ENCODE results near the gene CREB3L2. TPM values are rescaled to one million over a fixed set of nuclear protein-coding genes. Genes with fewer than 3 reads are reported as not detected.
"Not testable (repeated sequence)": the region's sequence is repeated elsewhere in the genome, so short reads cannot be mapped to it uniquely, and the experiment has no call there.

The CREB3L2 gene
- total RNA-seq, 2 experiments from 2014 or later: 24.4 to 28.7 TPM

DNA sequence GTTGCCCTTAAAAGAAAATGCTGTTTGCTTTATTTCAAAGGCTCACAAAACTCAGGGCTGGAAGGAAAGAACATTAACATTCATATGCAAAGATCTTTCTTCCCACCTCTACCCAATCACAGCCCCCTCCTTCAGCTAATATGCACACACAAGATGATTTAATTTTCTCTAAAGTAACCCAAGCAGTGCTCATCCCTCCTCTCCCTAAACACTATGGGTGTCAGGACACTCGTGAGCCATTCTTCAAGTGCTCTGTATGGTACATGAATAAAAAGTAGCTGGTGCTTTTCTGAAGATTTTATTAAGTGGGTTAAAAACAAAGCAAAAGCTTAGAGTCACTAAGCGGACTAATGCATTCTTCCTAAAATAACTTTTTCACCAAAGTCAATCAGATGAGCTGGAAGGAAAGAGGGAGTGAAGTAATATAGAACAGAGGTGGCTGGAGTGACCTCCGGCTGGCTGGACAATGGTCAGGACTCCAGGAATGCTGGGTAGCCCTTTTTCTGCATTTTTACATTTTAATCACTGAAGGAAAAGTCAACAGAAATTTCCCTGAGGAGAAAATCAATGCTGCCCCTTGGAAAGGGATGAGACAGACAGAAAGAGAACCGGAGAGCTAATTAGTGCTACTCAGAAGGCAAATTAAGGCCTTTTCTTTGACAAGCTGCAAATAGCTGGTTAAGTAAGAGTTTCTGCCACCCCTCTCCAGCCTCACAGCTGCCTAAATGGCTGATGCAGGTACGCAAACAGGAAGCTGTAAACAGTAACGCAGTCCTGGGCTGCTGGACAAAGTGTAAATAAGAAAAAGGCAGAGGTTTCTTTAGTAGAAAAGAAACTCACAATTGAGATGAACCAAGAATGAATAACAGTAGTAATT, 161.7 kb downstream of the CREB3L2 start:
- no peak for DNase-seq
- intact Hi-C loops (cut with DNase I, micrococcal nuclease): no loop called here
- no peaks in the 10 kb centered on the region for H3K9me3 Mint-ChIP-seq (ENCODE audit: low read depth)
- peaks cover 45% of the 10 kb centered on the region for H3K27me3 Mint-ChIP-seq
- ATAC-seq: no peak
- no peaks in the 10 kb centered on the region for H3K36me3 Mint-ChIP-seq (ENCODE audit: low read depth)
- H3K4me1 Mint-ChIP-seq: no peaks in the 10 kb centered on the region
- H3K4me3 Mint-ChIP-seq: no peak overlapping the region
- CTCF ChIA-PET: interaction anchor here (0.8 to 1.1 kb wide), 2 partner anchors 13 to 46 kb away, joined by 3 read pairs; no protein-coding TSS in a partner anchor
- H3K27ac Mint-ChIP-seq: no peak overlapping the region
- POLR2A ChIA-PET: interaction anchor here (1.0 kb wide), 1 partner anchor 547 kb away, joined by 3 read pairs; no protein-coding TSS in a partner anchor

DNA sequence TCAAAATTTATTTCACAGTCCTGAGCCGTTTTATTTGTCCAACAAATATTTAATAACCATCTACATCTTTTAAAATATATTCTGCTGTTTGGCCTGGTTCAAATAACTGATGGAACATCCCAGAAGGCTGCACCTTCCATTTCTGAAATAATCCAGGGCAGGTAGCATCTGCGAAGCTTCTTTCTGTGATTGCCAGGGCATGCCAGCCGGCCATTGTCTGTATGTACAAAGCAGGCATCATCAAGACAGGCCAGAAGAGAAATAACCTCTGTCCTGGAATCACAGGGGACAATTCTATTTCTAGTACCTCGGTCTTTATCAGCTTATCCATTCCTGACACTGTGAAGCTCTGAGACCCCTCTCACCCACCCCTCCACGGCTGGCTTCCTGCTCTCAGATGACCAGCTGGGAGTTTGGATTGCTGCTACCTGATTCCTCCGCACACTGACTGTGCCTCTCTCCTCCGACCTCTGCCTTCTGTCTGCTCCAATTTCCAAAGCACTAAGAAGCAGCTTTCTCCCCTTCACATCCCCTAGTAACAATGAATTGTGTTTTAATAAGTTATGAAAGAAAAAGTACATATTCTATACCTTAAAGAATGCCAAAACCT, 163.1 kb downstream of the CREB3L2 start:
- Mint-ChIP-seq H3K27ac (no peak overlapping the region), H3K36me3 (ENCODE audit: low read depth) (no peaks in the 10 kb centered on the region), H3K4me1 (no peaks in the 10 kb centered on the region), H3K27me3 (peaks cover 37% of the 10 kb centered on the region), H3K4me3 (no peak overlapping the region), H3K9me3 (ENCODE audit: low read depth) (no peaks in the 10 kb centered on the region)
- no peak for DNase-seq
- intact Hi-C loops (cut with DNase I, micrococcal nuclease): no loop called here
- ChIA-PET POLR2A (no interaction called here), CTCF (no interaction called here)
- no peak for ATAC-seq

DNA sequence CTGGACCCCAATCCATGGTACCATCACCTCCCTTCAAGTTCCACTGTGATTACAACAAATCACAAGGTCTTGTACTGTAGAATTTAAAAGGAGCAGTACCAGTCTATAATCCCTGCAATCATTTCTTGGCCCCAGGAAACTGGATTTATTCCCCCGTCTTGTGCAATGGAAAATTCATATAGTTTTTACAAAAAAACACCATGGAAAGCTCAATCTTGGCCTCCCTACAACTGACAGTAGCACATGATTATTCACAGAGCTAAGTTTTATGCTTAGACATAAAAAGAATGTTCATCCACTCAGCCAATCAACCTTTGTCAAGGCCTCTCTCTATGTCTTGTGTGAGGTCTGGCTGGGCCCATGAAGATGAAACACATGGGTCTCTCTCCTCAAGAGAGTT, 165.3 kb downstream of the CREB3L2 start:
- no peak for DNase-seq
- intact Hi-C loops (cut with DNase I, micrococcal nuclease): no loop called here
- Mint-ChIP-seq H3K36me3 (ENCODE audit: low read depth) (peaks cover 3% of the 10 kb centered on the region), H3K27me3 (peaks cover 25% of the 10 kb centered on the region), H3K4me1 (no peaks in the 10 kb centered on the region), H3K4me3 (no peak overlapping the region), H3K9me3 (ENCODE audit: low read depth) (peaks cover 12% of the 10 kb centered on the region), H3K27ac (no peak overlapping the region)
- no peak for ATAC-seq
- CTCF ChIA-PET: interaction anchor here (1.1 to 1.5 kb wide), 2 partner anchors 35 to 180 kb away, joined by 3 read pairs; no protein-coding TSS in a partner anchor
- POLR2A ChIA-PET: no interaction called here

DNA sequence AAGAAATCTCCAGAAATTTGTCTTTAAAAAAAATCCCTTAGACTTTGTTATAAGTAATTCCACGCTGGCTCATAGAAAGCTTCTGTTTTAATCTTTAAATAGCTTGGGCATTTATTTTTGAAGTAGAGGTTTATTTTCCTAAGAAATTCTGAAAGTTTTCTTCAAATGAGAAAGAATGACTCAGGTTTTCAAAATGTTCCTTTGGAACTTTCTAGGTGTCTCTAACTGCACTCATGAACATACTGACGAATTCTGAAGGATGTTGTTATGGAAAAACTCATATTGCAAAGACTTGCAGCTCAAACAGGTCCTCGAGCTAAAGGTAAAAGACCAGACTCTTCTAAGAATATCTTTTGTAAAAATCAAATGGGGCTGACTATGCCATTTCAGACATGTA, 165.8 kb downstream of the CREB3L2 start:
- no peak overlapping the region for H3K4me3 Mint-ChIP-seq
- no peaks in the 10 kb centered on the region for H3K4me1 Mint-ChIP-seq
- POLR2A ChIA-PET: no interaction called here
- intact Hi-C loops (cut with DNase I, micrococcal nuclease): no loop called here
- ATAC-seq (no peak), DNase-seq (no peak)
- peaks cover 12% of the 10 kb centered on the region for H3K9me3 Mint-ChIP-seq (ENCODE audit: low read depth)
- H3K27me3 Mint-ChIP-seq: peaks cover 25% of the 10 kb centered on the region
- H3K27ac Mint-ChIP-seq: no peak overlapping the region
- peaks cover 3% of the 10 kb centered on the region for H3K36me3 Mint-ChIP-seq (ENCODE audit: low read depth)
- CTCF ChIA-PET: interaction anchor here (0.5 to 1.5 kb wide), 3 partner anchors 35 to 179 kb away, joined by 3 to 4 read pairs (median 3); no protein-coding TSS in a partner anchor

DNA sequence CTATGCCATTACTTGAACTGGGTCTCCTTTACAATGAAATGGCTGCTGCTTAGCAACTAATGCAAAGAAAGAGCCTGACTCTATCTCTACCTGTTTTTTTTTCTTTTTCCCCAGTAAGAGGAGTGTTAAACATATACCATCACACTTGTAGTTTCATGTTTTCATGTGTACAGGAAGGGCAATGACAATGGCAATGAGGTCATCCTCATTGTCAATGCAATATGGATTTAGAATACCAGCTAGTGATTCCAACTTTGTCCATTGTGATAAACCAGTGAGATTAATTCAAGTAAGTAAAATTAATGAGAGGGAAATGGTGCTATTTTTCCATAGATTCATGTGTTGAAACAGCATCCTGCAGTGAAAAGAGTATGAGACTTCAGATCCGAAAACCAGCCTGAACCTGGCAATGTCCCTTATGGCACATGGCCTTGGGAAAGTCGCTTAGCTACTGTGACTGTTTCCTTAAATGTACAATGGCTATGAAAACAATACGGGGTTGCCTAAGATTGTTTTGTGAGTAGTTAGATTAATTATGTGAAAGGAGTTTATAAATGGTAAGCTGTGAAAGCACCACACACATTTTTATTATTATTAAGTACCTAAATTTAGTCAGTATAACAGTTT, 166.3 kb downstream of the CREB3L2 start:
- no peak for DNase-seq
- Mint-ChIP-seq H3K4me1 (no peaks in the 10 kb centered on the region), H3K9me3 (ENCODE audit: low read depth) (peaks cover 15% of the 10 kb centered on the region), H3K36me3 (ENCODE audit: low read depth) (peaks cover 3% of the 10 kb centered on the region), H3K4me3 (no peak overlapping the region), H3K27ac (no peak overlapping the region), H3K27me3 (peaks cover 22% of the 10 kb centered on the region)
- POLR2A ChIA-PET: no interaction called here
- CTCF ChIA-PET: interaction anchor here (0.5 to 1.5 kb wide), 4 partner anchors 17 to 179 kb away, joined by 3 to 4 read pairs (median 3); no protein-coding TSS in a partner anchor
- intact Hi-C loops (cut with DNase I, micrococcal nuclease): no loop called here
- no peak for ATAC-seq

DNA sequence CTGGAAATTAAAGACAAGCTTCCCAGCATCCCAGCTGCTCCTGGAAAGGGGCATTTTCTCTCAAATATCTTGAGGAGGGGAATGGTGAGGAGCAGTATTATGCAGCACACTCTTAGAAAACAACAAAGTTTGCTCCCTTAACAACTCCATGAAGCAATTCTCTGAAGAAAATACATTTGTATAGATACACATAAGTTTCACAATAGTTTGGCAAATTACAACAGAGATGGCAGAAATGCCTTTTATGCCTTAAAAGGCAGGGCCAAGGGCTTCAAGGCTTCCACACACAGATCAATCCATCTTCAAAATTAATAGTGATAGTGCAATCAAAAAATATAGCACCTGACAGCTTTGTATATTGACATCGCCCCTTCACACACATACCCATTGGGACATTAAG, 167.3 kb downstream of the CREB3L2 start:
- POLR2A ChIA-PET: no interaction called here
- CTCF ChIA-PET: no interaction called here
- H3K4me1 Mint-ChIP-seq: no peaks in the 10 kb centered on the region
- ATAC-seq (no peak), DNase-seq (no peak)
- peaks cover 19% of the 10 kb centered on the region for H3K27me3 Mint-ChIP-seq
- intact Hi-C loops (cut with DNase I, micrococcal nuclease): no loop called here
- H3K9me3 Mint-ChIP-seq (ENCODE audit: low read depth): peaks cover 17% of the 10 kb centered on the region
- peaks cover 3% of the 10 kb centered on the region for H3K36me3 Mint-ChIP-seq (ENCODE audit: low read depth)
- no peak overlapping the region for H3K27ac Mint-ChIP-seq
- no peak overlapping the region for H3K4me3 Mint-ChIP-seq

DNA sequence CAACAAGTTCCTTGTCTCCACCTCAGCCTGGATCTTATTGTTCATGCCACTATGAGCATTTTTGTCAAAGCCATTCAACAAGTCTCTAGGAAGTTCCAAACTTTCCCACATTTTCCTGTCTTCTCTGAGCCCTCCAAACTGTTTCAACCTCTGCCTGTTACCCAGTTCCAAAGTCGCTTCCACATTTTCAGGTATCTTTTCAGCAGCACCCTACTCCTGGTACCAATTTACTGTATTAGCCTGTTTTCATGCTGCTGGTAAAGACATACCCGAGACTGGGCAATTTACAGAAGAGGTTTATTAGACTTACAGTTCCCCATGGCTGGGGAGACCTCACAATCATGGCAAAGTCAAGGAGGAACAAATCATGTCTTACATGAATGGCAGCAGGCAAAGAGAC, 168.9 kb downstream of the CREB3L2 start:
- intact Hi-C loops (cut with DNase I, micrococcal nuclease); POLR2A ChIA-PET; DNase-seq; H3K36me3 Mint-ChIP-seq (ENCODE audit: low read depth); H3K4me3 Mint-ChIP-seq; H3K27ac Mint-ChIP-seq; H3K4me1 Mint-ChIP-seq; ATAC-seq; CTCF ChIA-PET: not testable (repeated sequence)
- H3K9me3 Mint-ChIP-seq (ENCODE audit: low read depth): peaks cover 17% of the 10 kb centered on the region
- H3K27me3 Mint-ChIP-seq: peaks cover 23% of the 10 kb centered on the region

DNA sequence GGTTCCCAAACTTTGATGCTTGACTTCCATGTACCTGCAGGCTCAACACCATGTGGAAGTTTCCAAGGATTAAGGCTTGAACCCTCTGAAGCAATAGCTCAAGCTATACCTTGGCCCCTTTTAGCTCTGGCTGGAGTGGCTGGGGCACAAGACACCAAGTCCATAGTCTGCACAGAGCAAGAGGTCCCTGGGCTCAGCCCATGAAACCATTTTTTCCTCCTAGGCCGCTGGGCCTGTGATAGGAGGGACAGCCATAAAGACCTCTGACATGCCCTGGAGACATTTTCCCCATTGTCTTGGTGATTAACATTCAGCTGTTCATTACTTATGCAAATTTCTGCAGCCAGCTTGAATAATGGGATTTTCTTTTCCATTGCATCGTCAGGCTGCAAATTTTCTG, 169.5 kb downstream of the CREB3L2 start:
- ChIA-PET POLR2A (no interaction called here), CTCF (no interaction called here)
- DNase-seq (no peak), ATAC-seq (no peak)
- intact Hi-C loops (cut with DNase I, micrococcal nuclease): no loop called here
- Mint-ChIP-seq H3K36me3 (ENCODE audit: low read depth) (peaks cover 3% of the 10 kb centered on the region), H3K27me3 (peaks cover 23% of the 10 kb centered on the region), H3K4me1 (no peaks in the 10 kb centered on the region), H3K9me3 (ENCODE audit: low read depth) (peaks cover 17% of the 10 kb centered on the region), H3K27ac (no peak overlapping the region), H3K4me3 (no peak overlapping the region)

DNA sequence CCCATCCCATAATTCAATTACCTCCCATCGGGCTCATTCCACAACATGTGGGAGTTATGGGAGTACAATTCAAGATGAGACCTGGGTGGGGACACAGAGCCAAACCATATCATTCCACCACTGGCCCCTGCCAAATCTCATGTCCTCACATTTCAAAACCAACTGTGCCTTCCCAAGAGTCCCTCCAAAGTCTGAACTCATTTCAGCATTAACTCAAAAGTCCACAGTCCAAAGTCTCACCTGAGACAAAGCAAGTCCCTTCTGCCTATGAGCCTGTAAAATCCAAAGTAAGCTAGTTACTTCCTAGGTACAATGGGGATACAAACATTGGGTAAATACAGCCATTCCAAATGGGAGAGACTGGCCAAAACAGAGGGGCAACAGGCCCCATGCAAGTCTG, 170.3 kb downstream of the CREB3L2 start:
- H3K36me3 Mint-ChIP-seq (ENCODE audit: low read depth); intact Hi-C loops (cut with DNase I, micrococcal nuclease); DNase-seq; H3K4me1 Mint-ChIP-seq; ATAC-seq; H3K4me3 Mint-ChIP-seq; POLR2A ChIA-PET; H3K27ac Mint-ChIP-seq; CTCF ChIA-PET: not testable (repeated sequence)
- H3K9me3 Mint-ChIP-seq (ENCODE audit: low read depth): peaks cover 17% of the 10 kb centered on the region
- peaks cover 24% of the 10 kb centered on the region for H3K27me3 Mint-ChIP-seq

DNA sequence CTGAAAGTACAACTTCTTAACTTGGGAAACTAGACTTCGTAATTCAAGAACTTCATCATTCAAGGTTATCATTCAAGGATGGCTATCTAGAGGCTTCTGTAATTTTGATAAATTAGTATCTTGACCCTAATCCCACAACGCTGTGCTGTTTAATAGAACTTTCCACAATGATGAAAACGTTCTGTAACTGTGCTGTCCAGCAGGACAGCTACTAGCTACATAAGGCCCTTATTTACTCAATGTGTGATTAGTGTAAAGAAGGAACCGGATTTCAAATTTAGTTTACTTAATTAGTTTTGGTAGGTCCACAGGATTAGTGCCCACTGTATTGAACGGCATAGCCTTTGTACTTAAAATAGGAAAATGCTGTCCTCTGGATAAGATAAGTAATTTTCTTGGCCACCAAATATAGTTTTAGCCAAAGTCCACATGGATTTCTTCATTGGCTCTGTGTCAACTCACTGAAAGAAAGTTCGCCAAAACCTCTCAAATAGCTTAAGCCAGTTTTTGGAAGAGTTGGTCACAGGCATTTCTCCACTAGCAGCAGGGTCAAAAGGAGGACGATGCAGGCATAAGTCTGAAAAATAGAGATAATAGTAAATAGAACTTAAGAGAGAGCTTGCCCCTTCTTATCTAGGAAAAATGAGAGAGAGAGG, 172.4 kb downstream of the CREB3L2 start:
- DNase-seq: no peak
- no peak for ATAC-seq
- Mint-ChIP-seq H3K27ac (no peak overlapping the region), H3K27me3 (peaks cover 21% of the 10 kb centered on the region), H3K9me3 (ENCODE audit: low read depth) (peaks cover 17% of the 10 kb centered on the region), H3K36me3 (ENCODE audit: low read depth) (peaks cover 3% of the 10 kb centered on the region), H3K4me1 (no peaks in the 10 kb centered on the region), H3K4me3 (no peak overlapping the region)
- CTCF ChIA-PET: no interaction called here
- intact Hi-C loops (cut with DNase I, micrococcal nuclease): no loop called here
- POLR2A ChIA-PET: no interaction called here

DNA sequence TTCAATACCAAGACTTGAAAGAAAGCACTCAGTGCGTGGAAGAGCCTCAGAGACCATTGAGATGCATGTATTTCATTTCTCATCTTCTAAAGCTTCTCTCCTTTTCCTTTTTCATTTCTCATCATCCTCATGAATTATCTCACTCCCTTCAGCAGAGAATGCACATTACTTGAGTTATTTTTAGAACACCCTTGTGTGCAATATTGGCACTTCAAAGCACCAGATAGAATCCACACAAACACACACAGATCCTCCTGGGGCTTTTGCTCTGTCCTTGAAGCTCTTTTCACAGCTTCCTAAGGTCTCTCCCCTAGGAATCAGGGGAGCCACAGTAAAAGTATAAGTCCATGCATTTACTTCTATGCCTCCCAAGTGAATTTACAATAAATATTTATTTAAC, 173.4 kb downstream of the CREB3L2 start:
- Mint-ChIP-seq H3K4me3 (no peak overlapping the region), H3K4me1 (no peaks in the 10 kb centered on the region), H3K27ac (no peak overlapping the region), H3K36me3 (ENCODE audit: low read depth) (peaks cover 3% of the 10 kb centered on the region), H3K9me3 (ENCODE audit: low read depth) (peaks cover 15% of the 10 kb centered on the region), H3K27me3 (peaks cover 21% of the 10 kb centered on the region)
- ChIA-PET POLR2A (no interaction called here), CTCF (interaction anchor here (1.0 kb wide), 1 partner anchor 172 kb away, joined by 4 read pairs; no protein-coding TSS in a partner anchor)
- DNase-seq (no peak), ATAC-seq (no peak)
- intact Hi-C loops (cut with DNase I, micrococcal nuclease): no loop called here

Measured in activated CD4-positive, alpha-beta T cell treated with anti-CD3 and anti-CD28 coated beads for 36 hours (primary cell).